Measurements from ENCODE around the gene UAP1L1.

DNA sequence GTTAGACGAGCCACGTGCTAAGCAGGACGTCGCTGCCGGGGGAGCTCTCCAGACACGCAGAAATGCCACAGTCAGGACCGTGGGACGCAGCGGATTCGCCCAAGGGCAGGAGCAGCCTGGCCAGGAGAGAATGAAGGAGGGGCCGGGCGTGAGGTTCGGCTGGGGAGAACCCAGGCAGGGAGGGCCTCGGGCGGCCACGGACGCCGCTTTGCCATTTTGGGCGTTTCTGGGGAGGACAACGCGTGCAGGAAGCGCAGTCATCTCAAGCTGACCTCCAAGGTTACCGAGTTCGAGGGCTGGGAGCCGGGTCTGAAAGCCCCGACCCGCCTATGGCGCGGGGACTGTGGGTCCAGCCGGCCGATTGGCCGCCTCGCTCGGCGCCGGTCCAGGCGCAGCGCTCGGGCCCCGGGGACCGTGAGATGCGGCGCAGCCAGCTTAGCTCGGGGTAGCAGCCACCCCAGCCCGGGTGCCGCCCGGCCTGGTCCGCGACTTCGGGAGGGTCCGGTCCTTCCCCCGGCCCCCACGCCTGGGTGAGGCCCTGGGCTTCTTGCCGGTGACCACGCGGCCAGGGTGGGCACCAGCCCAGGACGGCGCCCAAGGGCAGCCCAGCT is 8.7 kb downstream of the UAP1L1 start:
- TF ChIP-seq ZNF274 (IDR thresholded peaks at IDR 0.05; ENCODE audit: low read depth, low read length) (no peak), YY1 (IDR thresholded peaks at IDR 0.05; ENCODE audit: insufficient read depth, insufficient read length) (no peak), SUZ12 (IDR thresholded peaks at IDR 0.05; ENCODE audit: extremely low read depth, insufficient read depth, insufficient read length) (no peak)

Measured in NT2/D1 (cell line).